SU-DHL-6 (cell line): ENCODE measurements around the gene DHX9.

Experiments
- H2AFZ ChIP-seq: fragments of 200-600 bp; sonication (generic); 2 replicates; pipeline ENCODE4 v1.6.1; 2014; ENCODE audit warnings: low read depth, mild to moderate bottlenecking, moderate library complexity, mixed read lengths, antibody characterized with exemption, low read length; ENCODE audit not compliant: severe bottlenecking
- H3F3A ChIP-seq: fragments of 200-600 bp; shearing (Covaris generic); 2 replicates; pipeline ENCODE4 v1.6.0; 2016; ENCODE audit warnings: antibody characterized with exemption, mild to moderate bottlenecking; ENCODE audit not compliant: insufficient read depth
- H3K27ac ChIP-seq: fragments of 200-600 bp; sonication (generic); 2 replicates; pipeline ENCODE4 v1.5.1; 2016; ENCODE audit warnings: low read depth, mild to moderate bottlenecking, low read length, moderate library complexity, mixed read lengths
- H3K27me3 ChIP-seq: fragments of 200-600 bp; sonication (generic), shearing (Covaris generic); 2 replicates; pipeline ENCODE4 v1.6.0; 2014; ENCODE audit warnings: mild to moderate bottlenecking, low read length
- H3K36me3 ChIP-seq: fragments of 200-600 bp; sonication (generic); 2 replicates; pipeline ENCODE4 v1.6.1; 2014; ENCODE audit warnings: mild to moderate bottlenecking, low read length, mixed read lengths
- H3K4me2 ChIP-seq: fragments of 300-600, 200-600 bp; shearing (Covaris generic), sonication (generic); 2 replicates; pipeline ENCODE4 v1.6.0; 2014; ENCODE audit warnings: low read length, low read depth, mild to moderate bottlenecking; ENCODE audit not compliant: poor library complexity, severe bottlenecking
- H3K4me3 ChIP-seq: fragments of 200-600 bp; sonication (generic); 2 replicates; pipeline ENCODE4 v1.5.1; 2014; ENCODE audit warnings: antibody characterized with exemption, low read length, mild to moderate bottlenecking, mixed read lengths; ENCODE audit not compliant: insufficient read depth, poor library complexity, severe bottlenecking
- H3K79me2 ChIP-seq: fragments of 200-600 bp; sonication (generic); 2 replicates; pipeline ENCODE4 v1.6.1; 2014; ENCODE audit warnings: mild to moderate bottlenecking, low read length, moderate library complexity; ENCODE audit not compliant: insufficient read depth
- H3K9ac ChIP-seq: fragments of 200-600 bp; sonication (generic); 2 replicates; pipeline ENCODE4 v1.7.0; 2014; ENCODE audit warnings: mild to moderate bottlenecking, low read length
- H3K9me2 ChIP-seq: fragments of 200-600 bp; sonication (generic); replicated peaks from 2 replicates; pipeline ENCODE4 v1.6.1; 2014; ENCODE audit warnings: low read length; ENCODE audit not compliant: insufficient read depth
- H3K9me3 ChIP-seq: fragments of 200-600 bp; sonication (generic); 2 replicates; pipeline ENCODE4 v1.6.1; 2014; ENCODE audit warnings: low read length, mixed read lengths; ENCODE audit not compliant: insufficient read depth
- H4K20me1 ChIP-seq: fragments of 200-600 bp; sonication (generic); 2 replicates; pipeline ENCODE4 v1.6.1; 2014; ENCODE audit warnings: low read depth, mild to moderate bottlenecking, antibody characterized with exemption, low read length, moderate library complexity, mixed read lengths
- EZH2phosphoT487 ChIP-seq: fragments of 200-600 bp; sonication (generic), shearing (Covaris generic); conservative IDR thresholded peaks from 2 replicates; pipeline ENCODE4 v1.6.1; 2018; ENCODE audit warnings: mild to moderate bottlenecking, antibody characterized with exemption, low read length, moderate library complexity, mixed read lengths
- TF ChIP-seq, protein P1 (sequence below): fragments of 200-600 bp; sonication (generic); IDR thresholded peaks from one replicate; pipeline ENCODE4 v1.5.1; 2017; ENCODE audit warnings: antibody characterized with exemption, mild to moderate bottlenecking, low read length, moderate library complexity; ENCODE audit not compliant: insufficient read depth, poor library complexity, severe bottlenecking

DHX9 gene

GRCh38 chr1:182829285-182829932 lies 9.7 kb upstream of the DHX9 start:
- no peaks in the 10 kb centered on the region for H3K79me2 ChIP-seq
- no peaks in the 10 kb centered on the region for H4K20me1 ChIP-seq
- H3K36me3 ChIP-seq, result no peaks in the 10 kb centered on the region
- no peak overlapping the region for H3K4me3 ChIP-seq
- H3K4me2 ChIP-seq, result no peak overlapping the region
- no peaks in the 10 kb centered on the region for H3F3A ChIP-seq
- no peaks in the 10 kb centered on the region for H3K9me2 ChIP-seq
- H3K27me3 ChIP-seq, result no peaks in the 10 kb centered on the region
- no peak overlapping the region for H3K9ac ChIP-seq
- H3K27ac ChIP-seq, result no peak overlapping the region
- H3K9me3 ChIP-seq, result no peaks in the 10 kb centered on the region
- H2AFZ ChIP-seq, result no peak overlapping the region
- TF ChIP-seq, protein P1, sequence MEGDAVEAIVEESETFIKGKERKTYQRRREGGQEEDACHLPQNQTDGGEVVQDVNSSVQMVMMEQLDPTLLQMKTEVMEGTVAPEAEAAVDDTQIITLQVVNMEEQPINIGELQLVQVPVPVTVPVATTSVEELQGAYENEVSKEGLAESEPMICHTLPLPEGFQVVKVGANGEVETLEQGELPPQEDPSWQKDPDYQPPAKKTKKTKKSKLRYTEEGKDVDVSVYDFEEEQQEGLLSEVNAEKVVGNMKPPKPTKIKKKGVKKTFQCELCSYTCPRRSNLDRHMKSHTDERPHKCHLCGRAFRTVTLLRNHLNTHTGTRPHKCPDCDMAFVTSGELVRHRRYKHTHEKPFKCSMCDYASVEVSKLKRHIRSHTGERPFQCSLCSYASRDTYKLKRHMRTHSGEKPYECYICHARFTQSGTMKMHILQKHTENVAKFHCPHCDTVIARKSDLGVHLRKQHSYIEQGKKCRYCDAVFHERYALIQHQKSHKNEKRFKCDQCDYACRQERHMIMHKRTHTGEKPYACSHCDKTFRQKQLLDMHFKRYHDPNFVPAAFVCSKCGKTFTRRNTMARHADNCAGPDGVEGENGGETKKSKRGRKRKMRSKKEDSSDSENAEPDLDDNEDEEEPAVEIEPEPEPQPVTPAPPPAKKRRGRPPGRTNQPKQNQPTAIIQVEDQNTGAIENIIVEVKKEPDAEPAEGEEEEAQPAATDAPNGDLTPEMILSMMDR, result no peak
- no peak for TF ChIP-seq EZH2phosphoT487

- no peaks in the 10 kb centered on the region for H3K9me3 ChIP-seq
- no peaks in the 10 kb centered on the region for H3K27me3 ChIP-seq
- no peaks in the 10 kb centered on the region for H4K20me1 ChIP-seq
- no peak overlapping the region for H3K4me3 ChIP-seq
- no peak overlapping the region for H2AFZ ChIP-seq
- TF ChIP-seq EZH2phosphoT487, result no peak
- TF ChIP-seq, protein P1, result no peak
- no peaks in the 10 kb centered on the region for H3K79me2 ChIP-seq
- H3K9me2 ChIP-seq, result no peaks in the 10 kb centered on the region
- 0 out of 2 replicates have a peak, but pooled peaks cover 4% of the 10 kb centered on the region for H3F3A ChIP-seq
- no peak overlapping the region for H3K9ac ChIP-seq
- H3K36me3 ChIP-seq, result no peaks in the 10 kb centered on the region
- no peak overlapping the region for H3K27ac ChIP-seq
- no peak overlapping the region for H3K4me2 ChIP-seq
These were observed 5.9 kb upstream of the DHX9 start for GRCh38 chr1:182833271-182833670.

GRCh38 chr1:182834326-182834725 lies 4.8 kb upstream of the DHX9 start:
- no peak overlapping the region for H2AFZ ChIP-seq
- H3K4me2 ChIP-seq, result no peak overlapping the region
- no peaks in the 10 kb centered on the region for H3K9me2 ChIP-seq
- no peak overlapping the region for H3K27ac ChIP-seq
- no peaks in the 10 kb centered on the region for H3K9me3 ChIP-seq
- no peaks in the 10 kb centered on the region for H4K20me1 ChIP-seq
- H3K27me3 ChIP-seq, result no peaks in the 10 kb centered on the region
- H3K79me2 ChIP-seq, result no peaks in the 10 kb centered on the region
- no peak overlapping the region for H3K4me3 ChIP-seq
- H3K9ac ChIP-seq, result no peak overlapping the region
- H3F3A ChIP-seq, result 0 out of 2 replicates have a peak, but pooled peaks cover 4% of the 10 kb centered on the region
- H3K36me3 ChIP-seq, result no peaks in the 10 kb centered on the region
- TF ChIP-seq, protein P1, result no peak
- no peak for TF ChIP-seq EZH2phosphoT487
